B cell (primary cell): ENCODE data around the gene KLHDC8B. TPM values are rescaled to one million over a fixed set of nuclear protein-coding genes. Genes with fewer than 3 reads are reported as not detected.

Experiments
- ATAC-seq: fragments of 200-7000 bp; cut with Tn5 transposase; one replicate; pipeline ENCODE4 v1.10.0; 2021; ENCODE audit warnings: low read depth, mild to moderate bottlenecking, moderate number of reproducible peaks, moderate library complexity
- CTCF ChIA-PET: fragments of 350-600 bp; sonication (Branson Sonifier 250); formaldehyde crosslinking; loops from one replicate; lab custom pipeline; 2021; ENCODE audit warnings: antibody characterized with exemption, inconsistent platforms; lab: Charles Lee
- POLR2A ChIA-PET: fragments of 350-600 bp; sonication (Branson Sonifier 250); formaldehyde crosslinking; loops from one replicate; lab custom pipeline; 2021; ENCODE audit warnings: antibody characterized with exemption; lab: Charles Lee
- DNase-seq: peaks from one replicate; pipeline ENCODE4 v3.0.0; 2013
- H2AFZ ChIP-seq: 2 replicates; pipeline ENCODE4 v1.6.1; 2012; ENCODE audit warnings: mild to moderate bottlenecking, low read depth, low read length; ENCODE audit not compliant: insufficient read depth, poor library complexity, severe bottlenecking
- H3K27ac ChIP-seq, 2 donors: 1 replicate in 1 of 2; 2 replicates in 1 of 2; pipeline ENCODE4 v1.5.1; 2012 to 2013; ENCODE audit warnings: low read length in 2 of 2, mild to moderate bottlenecking in 2 of 2, moderate library complexity in 1 of 2
- H3K27me3 ChIP-seq, 4 experiments: fragments of 200-600 bp in 1 of 4; sonication (generic) in 1 of 4; replicated peaks in 1 of 4; 1 replicate in 2 of 4; 2 replicates in 2 of 4; pipeline versions ENCODE4 v1.6.1 to v1.7.0; 2013 to 2016; ENCODE audit warnings: low read length in 3 of 4, mild to moderate bottlenecking in 2 of 4, mixed read lengths in 1 of 4, moderate library complexity in 1 of 4; ENCODE audit not compliant: insufficient read depth in 4 of 4, control insufficient read depth in 3 of 4; ENCODE audit errors: control extremely low read depth in 1 of 4
- H3K36me3 ChIP-seq, 2 experiments: replicated peaks in 1 of 2; 1 replicate in 1 of 2; 2 replicates in 1 of 2; pipeline versions ENCODE4 v1.6.1 to v1.7.1; 2013; ENCODE audit warnings: low read length in 1 of 2; ENCODE audit not compliant: insufficient read depth in 2 of 2, control insufficient read depth in 1 of 2; ENCODE audit errors: control extremely low read depth in 1 of 2, extremely low read depth in 1 of 2
- H3K4me1 ChIP-seq, 2 donors: fragments of 200-600 bp in 1 of 2; sonication (generic) in 1 of 2; 1 replicate in 1 of 2; 2 replicates in 1 of 2; pipeline versions ENCODE4 v1.5.1 to v1.6.1; 2013 to 2017; ENCODE audit warnings: low read length in 2 of 2; ENCODE audit not compliant: control insufficient read depth in 2 of 2, insufficient read depth in 2 of 2
- H3K4me2 ChIP-seq: replicated peaks from 2 replicates; pipeline ENCODE3; 2012; ENCODE audit warnings: mild to moderate bottlenecking, low read depth, low read length; ENCODE audit not compliant: poor library complexity, severe bottlenecking
- H3K4me3 ChIP-seq, 5 experiments: fragments of 200-600 bp in 1 of 5; sonication (generic) in 1 of 5; 1 replicate in 3 of 5; 2 replicates in 2 of 5; pipeline versions ENCODE4 v1.5.1 to v1.7.0; 2011 to 2016; ENCODE audit warnings: low read length in 4 of 5, mild to moderate bottlenecking in 4 of 5, low read depth in 2 of 5, control low read depth in 1 of 5, moderate library complexity in 1 of 5; ENCODE audit not compliant: insufficient read depth in 1 of 5; ENCODE audit errors: control extremely low read depth in 1 of 5, extremely low read depth in 1 of 5
- H3K79me2 ChIP-seq: fragments of 200-600 bp; sonication (generic); one replicate; pipeline ENCODE4 v1.6.0; 2016; ENCODE audit warnings: low read length; ENCODE audit not compliant: control insufficient read depth, insufficient read depth
- H3K9ac ChIP-seq: fragments of 200-600 bp; sonication (generic); 2 replicates; pipeline ENCODE4 v1.6.1; 2017; ENCODE audit warnings: mild to moderate bottlenecking, low read length, moderate library complexity
- H3K9me3 ChIP-seq, 3 donors: one replicate each; pipeline versions ENCODE4 v1.6.1 to v1.7.1; 2013; ENCODE audit warnings: low read length in 2 of 3; ENCODE audit not compliant: control insufficient read depth in 2 of 3, insufficient read depth in 1 of 3; ENCODE audit errors: control extremely low read depth in 1 of 3
- H4K20me1 ChIP-seq: 2 replicates; pipeline ENCODE4 v1.6.0; 2012; ENCODE audit warnings: mild to moderate bottlenecking, low read length; ENCODE audit not compliant: insufficient read depth, control insufficient read depth, poor library complexity, severe bottlenecking
- H3K27ac Mint-ChIP-seq: one replicate; pipeline ENCODE4 v1.8.0; 2021; ENCODE audit warnings: mixed read lengths
- H3K27me3 Mint-ChIP-seq: one replicate; pipeline ENCODE4 v1.8.0; 2021; ENCODE audit warnings: mixed read lengths
- H3K4me1 Mint-ChIP-seq: one replicate; pipeline ENCODE4 v1.8.0; 2021; ENCODE audit warnings: mixed read lengths
- H3K4me3 Mint-ChIP-seq: one replicate; pipeline ENCODE4 v1.8.0; 2021; ENCODE audit warnings: mixed read lengths
- H3K9me3 Mint-ChIP-seq: one replicate; pipeline ENCODE4 v1.8.0; 2022; ENCODE audit warnings: mixed read lengths; ENCODE audit not compliant: insufficient read depth
- CTCF ChIP-seq: fragments of 200-600 bp; IDR thresholded peaks from one replicate; pipeline ENCODE4 v1.8.0; 2022; ENCODE audit warnings: antibody characterized with exemption, mild to moderate bottlenecking
- EZH2 ChIP-seq: IDR thresholded peaks from 2 replicates; pipeline ENCODE4 v1.6.1; 2012; ENCODE audit warnings: borderline replicate concordance, low read depth, mild to moderate bottlenecking, moderate library complexity, low read length; ENCODE audit not compliant: insufficient read depth, poor library complexity, severe bottlenecking
- WGBS: methylation state at CpG from one replicate; pipeline ENCODE4 v1.1.5; 2013; ENCODE audit warnings: missing lambda C conversion rate; ENCODE audit not compliant: insufficient coverage; 5-methylcytosine and 5-hydroxymethylcytosine counted together
- intact Hi-C: fragments of 100-400 bp; cut with micrococcal nuclease; formaldehyde crosslinking; loops from one replicate; pipeline ENCODE4 v1.10.0; 2022
- polyA plus RNA-seq: library from polyadenylated mRNA; depleted of rRNA; stranded (reverse); fragments of >200 nt; gene quantifications from 2 replicates; pipeline ENCODE4 v1.2.3, GENCODE V29; 2012
- total RNA-seq, 2 donors: library from RNA; stranded (reverse); fragments of 120-200 nt in 1 of 2; gene quantifications; 1 replicate in 1 of 2; 2 replicates in 1 of 2; pipeline versions ENCODE4 v1.2.3 to v1.2.4, GENCODE V29; 2013 to 2022

KLHDC8B gene
- total and polyA plus RNA-seq, 2 donors (not counting 1 experiment from before 2014, with no cell fraction given): 0.43 to 3.6 TPM

GRCh38 chr3:49173116-49173791 is 1.9 kb downstream of the KLHDC8B start:
- no peak for DNase-seq
- TF ChIP-seq EZH2 (no peak), CTCF (no peak)
- Mint-ChIP-seq H3K27me3 (peaks cover 7% of the 10 kb centered on the region), H3K27ac (no peak overlapping the region), H3K9me3 (no peaks in the 10 kb centered on the region), H3K4me3 (no peak overlapping the region), H3K4me1 (peaks cover 9% of the 10 kb centered on the region)
- WGBS: 60% methylated on average over 2 of the region's 3 CpGs
- intact Hi-C loops: loop anchor here (5.0 kb wide), 1 partner anchor 169 kb away; the partner anchor contains the start of gene USP4
- Histone ChIP-seq H3K4me1 (peaks cover 13 to 17% of the 10 kb centered on the region in 2 donors), H2AFZ (no peak overlapping the region), H3K4me3 (no peak overlapping the region), H3K9me3 (no peaks in the 10 kb centered on the region), H3K27me3 (peaks cover 0 to 7% (median 0%) of the 10 kb centered on the region in 4 experiments), H3K27ac (no peak overlapping the region), H3K79me2 (no peaks in the 10 kb centered on the region), H3K4me2 (no peak overlapping the region), H3K9ac (no peak overlapping the region), H4K20me1 (no peaks in the 10 kb centered on the region), H3K36me3 (no peaks in the 10 kb centered on the region)
- ATAC-seq: no peak
- ChIA-PET CTCF (interaction anchor here (0.6 to 6.5 kb wide), 2 partner anchors 93 to 277 kb away, joined by 6 to 36 read pairs; no protein-coding TSS in a partner anchor), POLR2A (no interaction called here)

GRCh38 chr3:49173792-49174170 is 2.4 kb downstream of the KLHDC8B start:
- peaks cover 0 to 11% (median 0%) of the 10 kb centered on the region in 4 experiments for H3K27me3 ChIP-seq
- POLR2A ChIA-PET: no interaction called here

More at GRCh38 chr3:49173792-49174170, 2.4 kb downstream of the KLHDC8B start:
- Histone ChIP-seq H3K9ac (no peak overlapping the region), H3K79me2 (no peaks in the 10 kb centered on the region), H3K36me3 (no peaks in the 10 kb centered on the region), H3K4me3 (no peak overlapping the region), H4K20me1 (no peaks in the 10 kb centered on the region), H3K4me1 (peaks cover 13 to 17% of the 10 kb centered on the region in 2 donors), H3K9me3 (no peaks in the 10 kb centered on the region), H2AFZ (no peak overlapping the region), H3K4me2 (no peak overlapping the region), H3K27ac (no peak overlapping the region)
- ATAC-seq: no peak
- DNase-seq: no peak
- 93% methylated on average over 3 of the region's 4 CpGs for WGBS
- Mint-ChIP-seq H3K4me1 (peaks cover 9% of the 10 kb centered on the region), H3K27ac (no peak overlapping the region), H3K4me3 (no peak overlapping the region), H3K9me3 (no peaks in the 10 kb centered on the region), H3K27me3 (peaks cover 5% of the 10 kb centered on the region)
- TF ChIP-seq EZH2 (no peak), CTCF (no peak)
- intact Hi-C loops: loop anchor here (5.0 kb wide), 1 partner anchor 169 kb away; the partner anchor contains the start of gene USP4
- CTCF ChIA-PET: interaction anchor here (6.5 kb wide), 1 partner anchor 276 kb away, joined by 36 read pairs; no protein-coding TSS in a partner anchor
